ENCODE measurements around the gene ADAM12. TPM values are rescaled to one million over a fixed set of nuclear protein-coding genes. Genes with fewer than 3 reads are reported as not detected.

Gene ADAM12
- total and polyA plus RNA-seq, 7 donors = 0.01 to 3.3 (median 0.24) TPM; not detected in 2

- H3K36me3 ChIP-seq (ENCODE audit: insufficient read depth in 1 of 2, low read depth in 1 of 2) = no peaks in the 10 kb centered on the region
- TF ChIP-seq CTCF (IDR thresholded peaks at IDR 0.05) = no peak
- ATAC-seq (no peak), DNase-seq (no peak)
- H3K4me1 ChIP-seq = no peaks in the 10 kb centered on the region
- H3K27ac ChIP-seq = no peak overlapping the region
- 89 to 94% (median 91%) methylated on average over 9 of the region's 9 CpGs for WGBS, 3 donors
- no peak overlapping the region for H3K4me3 ChIP-seq
- intact Hi-C loops (cut with DNase I) = no loop called here
- H3K9me3 ChIP-seq = no peaks in the 10 kb centered on the region
- H3K27me3 ChIP-seq (ENCODE audit: insufficient read depth in 3 of 3, low read length in 2 of 3) = no peaks in the 10 kb centered on the region
These were observed 285.6 kb downstream of the ADAM12 start for GRCh38 chr10:126102636-126103035.

DNA sequence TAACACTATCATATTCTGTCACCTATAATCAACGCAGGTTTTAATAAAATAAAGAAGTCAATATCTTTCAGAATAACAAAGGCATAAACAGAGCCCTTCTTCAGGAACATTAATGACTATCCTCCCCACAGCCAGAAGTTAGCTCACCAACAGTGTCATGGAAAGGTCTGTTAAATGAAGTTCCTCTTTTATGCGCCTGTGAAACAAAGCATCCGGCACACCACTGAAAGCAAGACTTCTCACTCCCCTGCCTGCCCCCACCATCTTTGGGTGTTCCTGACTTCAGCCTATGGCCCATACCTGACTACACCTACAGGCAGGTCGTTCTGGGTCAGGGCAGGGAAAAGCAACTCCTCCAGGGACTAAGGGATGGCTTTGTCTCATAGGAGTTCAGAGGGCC, 286.5 kb downstream of the ADAM12 start:
- no peak for TF ChIP-seq CTCF (IDR thresholded peaks at IDR 0.05)
- Histone ChIP-seq H3K4me1 (no peaks in the 10 kb centered on the region), H3K9me3 (no peaks in the 10 kb centered on the region), H3K27me3 (ENCODE audit: insufficient read depth in 3 of 3, low read length in 2 of 3) (no peaks in the 10 kb centered on the region), H3K27ac (no peak overlapping the region), H3K4me3 (no peak overlapping the region), H3K36me3 (ENCODE audit: insufficient read depth in 1 of 2, low read depth in 1 of 2) (no peaks in the 10 kb centered on the region)
- 82 to 83% (median 82%) methylated on average over 4 of the region's 4 CpGs for WGBS, 3 donors
- ATAC-seq = no peak
- intact Hi-C loops (cut with DNase I) = no loop called here
- DNase-seq = no peak

- Histone ChIP-seq H3K27me3 (ENCODE audit: insufficient read depth in 3 of 3, low read length in 2 of 3) (no peaks in the 10 kb centered on the region), H3K36me3 (ENCODE audit: insufficient read depth in 1 of 2, low read depth in 1 of 2) (no peaks in the 10 kb centered on the region), H3K27ac (no peak overlapping the region), H3K9me3 (no peaks in the 10 kb centered on the region), H3K4me1 (no peaks in the 10 kb centered on the region), H3K4me3 (no peak overlapping the region)
- WGBS, 3 donors = 91 to 100% (median 93%) methylated on average over 1 of the region's 1 CpG
- TF ChIP-seq CTCF (IDR thresholded peaks at IDR 0.05) = no peak
- DNase-seq = no peak
- ATAC-seq = no peak
- intact Hi-C loops (cut with DNase I) = no loop called here
These were observed 287.0 kb downstream of the ADAM12 start for GRCh38 chr10:126101325-126101724.

- ATAC-seq (no peak), DNase-seq (no peak)
- no peaks in the 10 kb centered on the region for H3K36me3 ChIP-seq (ENCODE audit: insufficient read depth in 1 of 2, low read depth in 1 of 2)
- TF ChIP-seq CTCF (IDR thresholded peaks at IDR 0.05) = no peak
- H3K27ac ChIP-seq = no peak overlapping the region
- 92 to 93% (median 93%) methylated on average over 3 of the region's 3 CpGs for WGBS, 3 donors
- no peaks in the 10 kb centered on the region for H3K4me1 ChIP-seq
- H3K4me3 ChIP-seq = no peak overlapping the region
- intact Hi-C loops (cut with DNase I) = no loop called here
- no peaks in the 10 kb centered on the region for H3K27me3 ChIP-seq (ENCODE audit: insufficient read depth in 3 of 3, low read length in 2 of 3)
- H3K9me3 ChIP-seq = no peaks in the 10 kb centered on the region
These were observed 288.9 kb downstream of the ADAM12 start for GRCh38 chr10:126099366-126099765.

DNA sequence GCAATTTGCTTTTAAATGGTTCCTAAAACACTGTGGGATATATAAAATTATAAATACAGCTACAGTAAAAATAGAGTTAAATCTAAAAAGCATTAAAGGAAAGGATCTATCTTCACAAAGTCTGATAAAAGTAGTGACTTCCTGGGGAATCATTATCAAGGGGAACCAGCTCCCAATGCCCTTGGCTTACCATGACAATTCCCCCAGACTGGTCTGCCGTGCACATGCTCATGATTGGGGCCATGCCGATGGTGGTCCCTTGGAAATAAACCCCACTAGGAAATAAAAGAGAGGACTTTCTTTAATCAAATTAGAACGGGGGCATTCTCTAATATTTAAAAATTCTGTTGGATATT, 290.1 kb downstream of the ADAM12 start:
- Histone ChIP-seq H3K9me3 (no peaks in the 10 kb centered on the region), H3K4me3 (no peak overlapping the region), H3K27me3 (ENCODE audit: insufficient read depth in 3 of 3, low read length in 2 of 3) (no peaks in the 10 kb centered on the region), H3K36me3 (ENCODE audit: insufficient read depth in 1 of 2, low read depth in 1 of 2) (no peaks in the 10 kb centered on the region), H3K27ac (no peak overlapping the region), H3K4me1 (no peaks in the 10 kb centered on the region)
- 92 to 97% (median 96%) methylated on average over 3 of the region's 3 CpGs for WGBS, 3 donors
- intact Hi-C loops (cut with DNase I) = no loop called here
- DNase-seq (no peak), ATAC-seq (no peak)
- no peak for TF ChIP-seq CTCF (IDR thresholded peaks at IDR 0.05)
